ENCODE measurements around the gene APOL6.

Gene APOL6

DNA sequence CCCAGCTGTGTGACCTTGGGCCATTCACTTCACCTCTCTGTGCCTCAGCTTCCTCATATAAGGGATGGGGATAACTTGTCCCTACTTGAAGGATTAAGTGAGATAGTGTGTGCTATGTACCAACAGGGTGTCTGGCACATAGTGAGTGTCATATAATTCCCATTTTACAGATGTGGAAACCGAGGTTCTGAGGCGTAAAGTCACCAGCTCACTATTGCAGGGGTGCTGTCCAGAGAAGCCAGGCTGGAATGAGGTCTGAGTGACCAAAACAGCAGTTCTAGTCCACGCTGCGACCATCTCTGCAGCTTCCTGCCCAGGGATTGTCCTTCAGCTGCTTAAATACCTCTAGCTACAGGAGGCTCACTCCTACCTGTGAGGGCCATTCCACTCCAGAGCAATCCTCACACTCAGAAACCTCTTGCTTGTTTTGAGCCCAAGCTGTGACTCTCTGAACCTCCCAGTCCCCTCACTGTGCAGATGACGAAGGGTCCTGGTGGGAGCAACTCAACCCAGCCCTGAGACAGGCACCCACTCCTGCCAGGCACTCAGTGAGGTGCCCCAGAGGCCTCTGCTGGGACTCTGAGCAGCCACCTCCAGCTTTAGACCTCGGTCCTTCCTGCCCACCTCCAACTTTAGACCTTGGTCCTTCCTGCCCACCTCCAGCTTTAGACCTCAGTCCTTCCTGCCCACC is 36.9 kb upstream of the APOL6 start:
- H3K4me3 ChIP-seq (ENCODE audit: low read length): no peak overlapping the region
- no peak for DNase-seq (ENCODE audit: low read depth)
- TF ChIP-seq, protein P1, sequence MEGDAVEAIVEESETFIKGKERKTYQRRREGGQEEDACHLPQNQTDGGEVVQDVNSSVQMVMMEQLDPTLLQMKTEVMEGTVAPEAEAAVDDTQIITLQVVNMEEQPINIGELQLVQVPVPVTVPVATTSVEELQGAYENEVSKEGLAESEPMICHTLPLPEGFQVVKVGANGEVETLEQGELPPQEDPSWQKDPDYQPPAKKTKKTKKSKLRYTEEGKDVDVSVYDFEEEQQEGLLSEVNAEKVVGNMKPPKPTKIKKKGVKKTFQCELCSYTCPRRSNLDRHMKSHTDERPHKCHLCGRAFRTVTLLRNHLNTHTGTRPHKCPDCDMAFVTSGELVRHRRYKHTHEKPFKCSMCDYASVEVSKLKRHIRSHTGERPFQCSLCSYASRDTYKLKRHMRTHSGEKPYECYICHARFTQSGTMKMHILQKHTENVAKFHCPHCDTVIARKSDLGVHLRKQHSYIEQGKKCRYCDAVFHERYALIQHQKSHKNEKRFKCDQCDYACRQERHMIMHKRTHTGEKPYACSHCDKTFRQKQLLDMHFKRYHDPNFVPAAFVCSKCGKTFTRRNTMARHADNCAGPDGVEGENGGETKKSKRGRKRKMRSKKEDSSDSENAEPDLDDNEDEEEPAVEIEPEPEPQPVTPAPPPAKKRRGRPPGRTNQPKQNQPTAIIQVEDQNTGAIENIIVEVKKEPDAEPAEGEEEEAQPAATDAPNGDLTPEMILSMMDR (conservative IDR thresholded peaks at IDR 0.05; ENCODE audit: low read length): no peak

DNA sequence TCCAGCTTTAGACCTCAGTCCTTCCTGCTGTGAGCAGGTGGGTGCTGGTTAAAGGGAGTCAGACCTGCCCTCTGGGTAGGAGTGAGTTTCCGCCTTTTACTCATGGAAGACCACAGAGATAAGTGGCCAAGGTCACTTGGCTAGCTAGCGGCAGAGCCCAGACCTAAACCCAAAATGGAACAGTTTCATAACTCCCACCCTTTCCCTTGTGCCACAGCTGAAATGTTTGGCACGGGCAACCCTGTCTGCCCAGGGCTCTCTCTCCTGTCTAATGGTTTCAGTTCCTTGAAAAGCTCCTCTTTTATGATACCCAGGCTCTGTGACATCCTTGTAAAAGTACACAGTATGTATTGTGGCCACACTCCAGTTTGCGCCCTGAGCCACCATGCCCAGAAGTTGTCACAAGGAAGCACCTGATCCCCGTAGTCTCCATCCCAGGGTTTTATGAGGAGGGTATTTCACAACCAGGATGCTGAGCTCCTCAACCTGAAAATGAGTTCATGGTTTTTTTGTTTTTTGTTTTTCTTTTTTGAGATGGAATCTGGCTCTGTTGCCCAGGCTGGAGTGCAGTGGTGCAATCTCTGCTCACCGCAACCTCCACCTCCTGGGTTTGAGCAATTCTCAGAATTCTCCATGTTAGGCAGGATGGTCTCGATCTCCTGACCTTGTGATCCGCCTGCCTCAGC is 36.2 kb upstream of the APOL6 start:
- TF ChIP-seq, protein P1 (conservative IDR thresholded peaks at IDR 0.05; ENCODE audit: low read length): no peak
- H3K4me3 ChIP-seq (ENCODE audit: low read length): no peak overlapping the region
- no peak for DNase-seq (ENCODE audit: low read depth)

DNA sequence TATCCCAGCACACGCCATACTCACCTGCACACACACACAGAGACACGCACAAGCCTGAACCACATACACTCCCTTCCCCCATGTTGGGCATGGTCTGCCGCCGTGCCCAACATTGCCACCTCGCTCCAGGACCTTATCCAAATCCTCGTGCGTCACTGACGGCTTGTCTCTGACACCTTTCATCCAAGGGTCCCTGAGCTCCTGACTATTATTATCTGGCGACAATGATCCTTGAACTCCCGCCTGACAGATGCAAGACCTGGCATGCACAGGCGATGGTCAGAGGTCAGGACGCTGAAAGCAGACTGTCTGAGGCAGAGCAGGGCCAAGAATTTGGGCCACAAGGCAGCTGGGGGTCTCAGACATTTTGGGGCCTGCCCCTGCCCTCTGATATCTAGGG is 35.3 kb upstream of the APOL6 start:
- no peak for DNase-seq (ENCODE audit: low read depth)
- TF ChIP-seq, protein P1 (conservative IDR thresholded peaks at IDR 0.05; ENCODE audit: low read length): no peak
- no peak overlapping the region for H3K4me3 ChIP-seq (ENCODE audit: low read length)

DNA sequence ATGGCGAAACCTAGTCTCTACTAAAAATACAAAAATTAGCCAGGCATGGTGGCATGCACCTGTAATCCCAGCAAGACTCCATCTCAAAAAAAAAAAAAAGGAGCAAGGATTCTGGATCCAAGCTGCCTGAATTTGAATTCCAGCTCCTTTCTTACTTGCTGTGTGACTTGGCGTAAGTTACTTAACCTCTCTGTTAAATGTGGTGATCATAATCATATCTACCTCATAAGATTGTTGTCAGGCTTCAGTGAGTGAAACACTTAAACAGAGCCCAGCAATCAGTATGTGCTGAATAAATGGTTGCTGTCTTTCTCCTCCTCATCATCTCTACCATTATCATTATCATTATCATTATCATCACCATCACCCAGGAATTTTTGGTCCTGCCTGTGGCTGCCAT is 33.8 kb upstream of the APOL6 start:
- TF ChIP-seq, protein P1 (conservative IDR thresholded peaks at IDR 0.05; ENCODE audit: low read length): no peak
- H3K4me3 ChIP-seq (ENCODE audit: low read length): no peak overlapping the region
- no peak for DNase-seq (ENCODE audit: low read depth)

DNA sequence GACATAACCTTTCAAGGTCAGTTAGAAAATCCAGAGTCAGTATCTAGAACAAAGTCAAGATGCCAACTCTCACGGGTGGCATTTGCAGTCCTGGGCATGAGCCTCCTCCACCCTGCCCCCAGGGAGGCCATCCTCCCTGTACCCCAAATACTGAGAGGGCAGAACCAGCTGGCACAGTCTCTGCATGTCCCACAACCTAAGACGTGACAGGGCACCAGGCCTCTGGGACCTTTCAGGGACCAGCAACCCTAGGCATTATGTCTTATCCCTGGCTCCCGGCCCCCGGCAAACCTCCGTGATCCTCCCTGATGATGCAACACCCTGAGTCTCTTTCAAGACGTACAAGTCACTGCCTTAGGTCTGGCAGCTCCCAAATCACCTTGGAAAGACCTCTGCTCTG is 33.1 kb upstream of the APOL6 start:
- no peak overlapping the region for H3K4me3 ChIP-seq (ENCODE audit: low read length)
- DNase-seq (ENCODE audit: low read depth): peak; percentile 45
- TF ChIP-seq, protein P1 (conservative IDR thresholded peaks at IDR 0.05; ENCODE audit: low read length): no peak

DNA sequence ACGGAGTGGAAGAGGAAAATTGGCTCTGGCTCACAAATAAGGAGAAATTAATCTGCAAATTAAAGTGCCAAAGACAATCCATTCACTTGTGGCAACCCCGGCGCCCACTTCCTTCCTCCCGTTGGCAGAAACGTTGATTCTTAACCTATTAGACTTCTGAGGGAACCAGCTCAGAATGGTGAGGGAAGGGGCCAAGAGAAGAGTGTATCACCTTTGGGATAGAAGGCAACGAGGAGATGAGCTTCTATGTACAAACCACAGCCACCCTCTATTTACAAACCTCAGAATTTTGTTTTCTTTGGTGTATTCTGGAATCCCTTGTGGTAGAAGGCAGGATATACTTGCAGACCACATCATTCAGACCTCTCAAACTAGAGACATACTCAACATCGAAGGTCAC is 32.2 kb upstream of the APOL6 start:
- TF ChIP-seq, protein P1 (conservative IDR thresholded peaks at IDR 0.05; ENCODE audit: low read length): no peak; the same call in 1 of the 2 replicates
- H3K4me3 ChIP-seq (ENCODE audit: low read length): no peak overlapping the region
- no peak for DNase-seq (ENCODE audit: low read depth)

Measured in AG10803 (cell line).